HG03354 (cell line): ENCODE measurements around the gene ALDH1A2.

Source experiments
- ATAC-seq: cut with Tn5 transposase; IDR thresholded peaks from one replicate; pipeline ENCODE4 v1.9.1; 2021; ENCODE audit warnings: mild to moderate bottlenecking; ENCODE audit not compliant: unreplicated experiment, poor library complexity, severe bottlenecking

ALDH1A2 gene

DNA sequence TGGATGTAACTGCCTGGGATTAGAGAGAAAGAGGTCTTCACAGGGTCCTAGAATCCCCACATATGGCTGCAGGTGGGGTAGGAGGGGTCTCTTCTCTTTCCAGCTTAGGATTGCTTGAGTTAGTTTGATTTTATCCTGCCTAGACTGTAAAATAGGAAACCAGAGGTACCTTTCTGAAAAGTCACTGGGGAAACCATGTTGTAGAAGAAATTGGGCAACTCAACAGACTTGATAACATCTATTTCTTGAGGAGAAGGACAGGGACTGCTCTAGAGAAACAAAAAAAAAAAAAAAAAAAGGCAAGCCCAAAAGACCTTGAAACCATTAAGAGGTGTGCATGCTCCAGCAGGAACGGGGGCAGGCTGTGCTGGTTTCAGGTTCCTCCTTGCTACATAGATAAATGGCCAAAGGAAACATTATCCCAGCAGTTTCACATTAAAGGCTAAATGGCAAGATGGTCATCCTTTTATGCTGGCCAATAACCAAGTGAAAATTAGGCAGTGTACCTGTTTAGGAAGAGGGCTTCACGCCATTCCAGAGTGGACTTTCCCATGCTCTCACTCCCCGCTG, 116.1 kb downstream of the ALDH1A2 start:
- ATAC-seq = no peak

DNA sequence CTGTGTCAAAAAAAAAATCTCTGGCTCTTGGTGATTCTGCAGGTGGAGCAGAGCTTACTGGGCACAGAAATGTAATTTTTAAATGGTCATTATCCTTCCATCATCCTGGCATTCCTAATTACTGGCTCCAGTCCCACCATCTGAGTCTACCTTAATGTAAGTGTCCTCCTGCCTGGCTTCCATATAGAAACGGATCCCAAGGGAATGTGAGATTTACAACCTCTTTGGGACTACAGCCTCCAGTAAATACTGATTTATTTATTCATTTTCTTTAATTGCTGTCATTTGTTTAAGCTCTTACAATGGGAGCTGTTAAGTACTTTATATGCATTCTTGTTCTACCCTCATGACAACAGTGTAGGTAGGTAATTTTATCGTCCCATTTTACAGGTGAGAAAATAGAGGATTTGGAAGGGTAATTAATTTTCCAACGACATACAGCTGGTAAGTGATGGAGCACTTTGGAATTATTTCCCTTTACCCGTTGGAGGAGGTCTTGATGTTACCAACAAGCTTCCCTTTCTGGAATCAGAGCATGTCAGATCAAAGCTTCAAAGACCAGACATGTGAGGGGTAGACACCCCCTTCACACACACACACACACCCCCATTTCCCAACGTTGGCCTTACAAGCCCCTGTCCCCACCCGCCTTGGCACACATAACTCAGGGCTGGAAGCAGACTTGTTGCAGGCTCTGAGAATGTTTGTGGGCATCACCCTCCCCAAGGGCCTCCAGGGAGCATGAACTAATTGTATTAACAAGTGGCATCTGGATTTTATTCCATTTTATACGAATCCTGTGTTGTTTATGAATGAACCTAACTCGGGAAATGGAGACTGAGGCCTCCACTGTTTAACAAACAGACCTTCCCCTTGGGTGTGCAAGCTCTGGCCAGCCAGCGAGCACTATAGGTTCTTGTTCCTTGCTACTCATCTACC, 116.9 kb downstream of the ALDH1A2 start:
- ATAC-seq = no peak

DNA sequence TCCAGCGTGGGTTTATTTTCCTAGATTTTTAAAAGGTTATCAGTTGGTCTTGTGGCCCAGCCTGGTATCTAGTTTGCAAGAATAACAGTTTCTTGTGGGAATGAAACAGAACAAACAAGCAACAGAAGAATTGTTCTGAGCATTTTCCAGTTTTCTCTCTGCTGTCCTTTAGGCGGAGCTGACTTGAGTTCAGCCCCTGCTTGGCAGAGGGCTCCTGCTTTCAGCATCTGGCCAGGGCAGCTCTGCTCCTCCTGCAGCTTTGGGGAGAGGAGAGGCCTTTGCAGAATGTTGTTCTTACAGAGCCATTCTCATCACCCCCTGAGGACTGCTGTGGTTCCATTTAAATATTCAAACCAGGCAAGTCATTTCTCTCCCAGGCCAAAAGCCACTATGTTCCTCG, 117.7 kb downstream of the ALDH1A2 start:
- ATAC-seq = no peak

DNA sequence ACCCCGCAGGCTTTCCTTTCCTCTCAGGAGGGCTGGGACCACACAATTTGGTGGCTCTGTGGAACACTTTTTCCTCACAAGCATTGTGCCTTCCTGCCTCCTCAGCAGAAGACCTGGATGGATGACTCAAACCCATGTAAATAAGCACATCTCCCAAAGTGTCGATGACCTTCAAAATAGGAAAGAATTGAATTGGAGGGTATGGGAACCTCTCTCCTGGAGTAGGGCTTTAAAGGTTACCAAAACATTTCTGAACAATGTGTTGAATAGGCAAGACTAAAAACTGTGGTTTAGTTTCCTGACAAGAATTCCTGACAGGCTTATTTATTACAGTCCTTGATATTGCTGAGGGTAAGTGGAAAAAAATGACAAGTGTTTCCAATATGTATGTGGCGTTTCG, 118.2 kb downstream of the ALDH1A2 start:
- no peak for ATAC-seq

DNA sequence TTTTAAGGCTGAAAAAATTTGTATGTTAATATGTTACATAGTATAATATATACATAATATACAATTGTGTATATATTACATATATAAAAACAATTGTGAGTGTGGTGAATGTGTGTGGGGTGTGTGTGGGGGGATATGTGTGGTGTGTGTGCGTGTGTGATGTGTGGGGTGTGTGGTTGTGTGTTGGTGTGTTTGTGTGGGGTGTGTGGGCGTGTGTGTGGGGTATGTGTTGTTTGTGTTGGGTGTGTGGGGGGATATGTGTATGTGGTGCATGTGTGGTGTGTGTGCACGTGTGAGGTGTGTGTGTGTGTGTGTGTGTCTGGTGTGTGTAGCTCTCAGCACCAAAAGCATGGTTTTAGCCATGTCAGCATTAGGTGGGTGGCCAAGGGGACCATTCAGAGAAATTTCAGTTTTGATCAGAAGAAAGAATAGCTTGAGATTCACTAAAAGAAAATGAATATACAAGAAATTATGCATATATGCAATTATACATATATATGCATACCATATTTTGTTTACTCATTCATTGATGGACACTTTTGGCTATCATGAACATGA, 118.9 kb downstream of the ALDH1A2 start:
- no peak for ATAC-seq

DNA sequence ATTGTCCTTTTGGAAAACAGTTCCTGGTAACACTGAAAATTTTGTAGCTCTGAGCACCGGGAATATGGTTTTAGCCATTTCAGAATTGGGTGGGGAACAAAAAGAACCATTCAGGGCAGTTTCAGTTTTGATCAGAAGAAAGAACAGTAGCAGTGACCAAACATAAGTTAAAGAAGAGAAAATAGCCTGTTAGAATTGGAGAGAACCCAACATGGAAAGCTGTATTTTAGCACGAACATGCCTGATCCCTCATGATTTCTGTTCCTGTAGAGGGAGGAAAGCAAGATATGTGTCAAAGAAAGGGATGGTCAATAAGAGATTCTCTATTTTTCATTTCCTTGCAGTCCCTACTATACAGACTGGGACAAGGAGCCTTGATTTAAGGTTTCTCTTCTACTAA, 119.9 kb downstream of the ALDH1A2 start:
- no peak for ATAC-seq

DNA sequence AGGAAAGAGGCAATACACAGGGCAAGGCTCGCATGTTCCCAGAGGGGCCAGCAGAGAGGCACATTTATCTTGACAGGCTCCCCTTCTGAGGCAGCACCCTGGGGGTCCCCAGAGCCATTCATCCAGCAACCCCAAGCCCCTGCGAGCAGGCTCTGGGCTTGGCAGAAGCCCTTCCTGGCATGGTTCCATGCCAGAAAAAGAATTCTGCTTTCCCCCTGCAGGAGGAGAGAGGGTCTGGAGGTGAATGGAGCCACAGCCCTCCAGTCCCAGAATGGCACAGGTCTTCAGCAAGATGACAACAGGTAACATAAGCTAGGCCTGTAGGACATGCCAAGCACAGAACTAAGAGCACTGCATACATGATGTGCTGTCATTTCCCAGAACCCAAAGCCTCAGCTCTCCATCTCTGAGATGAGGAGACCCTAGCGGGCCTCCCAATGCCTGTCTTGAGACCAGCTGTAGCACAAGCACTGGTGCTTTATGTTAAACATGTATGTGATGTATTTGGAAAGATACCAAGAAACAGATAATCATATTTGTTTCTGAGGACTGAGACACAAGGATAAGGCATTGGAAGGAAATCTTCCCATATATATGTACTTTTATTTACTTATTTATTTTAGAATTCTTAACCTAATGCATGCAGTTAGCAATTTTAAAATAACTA, 121.6 kb downstream of the ALDH1A2 start:
- no peak for ATAC-seq

DNA sequence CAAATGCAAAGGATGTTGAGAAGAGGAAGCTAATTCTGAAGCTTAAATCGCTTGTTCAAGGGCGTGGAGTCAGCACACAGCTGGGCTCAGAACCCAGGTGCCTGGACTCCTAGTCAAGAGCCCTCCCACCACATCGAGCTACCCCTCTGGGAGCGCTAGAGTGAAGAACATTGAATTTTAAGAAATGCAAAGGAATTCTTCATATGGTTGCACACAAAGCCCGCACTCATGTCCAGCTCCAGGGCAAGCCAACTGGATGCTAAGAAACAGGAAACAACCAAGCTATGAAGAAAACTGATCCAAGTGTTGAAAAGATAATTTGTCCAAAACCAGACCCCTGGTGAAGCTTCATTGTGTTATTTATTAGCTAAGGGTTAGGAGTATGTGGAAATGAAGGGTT, 122.3 kb downstream of the ALDH1A2 start:
- ATAC-seq = no peak

DNA sequence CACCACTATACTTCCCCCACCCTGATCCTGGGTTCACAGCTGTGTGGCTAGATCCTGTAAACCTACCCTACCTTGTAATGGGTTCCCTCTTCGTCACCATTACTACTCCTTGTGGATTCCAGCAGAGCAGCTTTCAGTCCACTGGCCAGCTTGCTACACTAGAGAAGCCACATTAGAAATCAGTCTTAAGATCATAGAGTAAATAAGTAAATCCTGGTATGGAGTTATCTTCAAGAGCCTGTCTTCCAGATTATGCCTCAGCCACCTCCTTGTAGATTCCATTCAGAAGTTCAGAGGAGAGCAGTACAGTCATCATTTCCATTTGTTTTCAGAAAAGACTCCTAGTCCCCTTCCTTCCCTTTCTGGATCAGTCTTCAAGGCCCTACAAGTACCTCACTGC, 123.7 kb downstream of the ALDH1A2 start:
- no peak for ATAC-seq

DNA sequence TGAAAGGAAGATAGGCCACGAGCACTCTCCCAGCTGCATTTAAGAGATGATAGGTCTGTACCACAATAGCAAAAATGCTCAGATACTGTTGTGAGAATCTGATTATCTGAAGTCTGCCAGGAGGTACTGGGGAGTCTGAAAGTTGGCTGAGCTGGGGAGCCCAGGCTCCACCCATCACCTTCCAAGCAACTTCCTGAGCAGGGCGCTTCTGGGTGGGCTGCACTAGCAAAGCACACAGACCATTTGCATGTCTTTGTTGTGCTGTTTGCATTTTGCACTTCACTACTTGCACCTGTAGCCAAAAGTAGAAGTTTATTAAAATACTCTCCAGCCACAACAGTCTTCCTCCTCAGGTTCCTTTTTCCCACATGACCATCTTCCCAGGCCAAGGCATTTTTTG, 133.2 kb downstream of the ALDH1A2 start:
- no peak for ATAC-seq

DNA sequence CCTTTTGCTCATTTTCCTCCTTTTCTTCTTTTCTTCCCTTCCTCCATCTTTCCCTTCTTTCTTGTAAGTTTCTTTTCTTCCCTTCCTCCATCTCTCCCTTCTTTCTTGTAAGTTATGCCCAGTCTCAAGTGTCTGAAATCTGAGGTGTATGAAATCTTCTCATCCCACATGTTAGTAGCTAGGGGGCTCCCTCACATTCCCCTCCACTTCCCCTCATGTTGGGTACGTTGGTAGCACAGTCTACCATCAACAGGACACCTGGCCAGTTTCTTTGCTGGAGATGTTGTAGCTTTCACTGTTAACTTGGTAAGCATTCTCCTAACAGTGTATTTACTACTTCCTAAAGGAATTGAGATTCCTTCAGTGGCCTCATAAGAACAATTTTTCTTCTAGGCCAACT, 133.9 kb downstream of the ALDH1A2 start:
- no peak for ATAC-seq

DNA sequence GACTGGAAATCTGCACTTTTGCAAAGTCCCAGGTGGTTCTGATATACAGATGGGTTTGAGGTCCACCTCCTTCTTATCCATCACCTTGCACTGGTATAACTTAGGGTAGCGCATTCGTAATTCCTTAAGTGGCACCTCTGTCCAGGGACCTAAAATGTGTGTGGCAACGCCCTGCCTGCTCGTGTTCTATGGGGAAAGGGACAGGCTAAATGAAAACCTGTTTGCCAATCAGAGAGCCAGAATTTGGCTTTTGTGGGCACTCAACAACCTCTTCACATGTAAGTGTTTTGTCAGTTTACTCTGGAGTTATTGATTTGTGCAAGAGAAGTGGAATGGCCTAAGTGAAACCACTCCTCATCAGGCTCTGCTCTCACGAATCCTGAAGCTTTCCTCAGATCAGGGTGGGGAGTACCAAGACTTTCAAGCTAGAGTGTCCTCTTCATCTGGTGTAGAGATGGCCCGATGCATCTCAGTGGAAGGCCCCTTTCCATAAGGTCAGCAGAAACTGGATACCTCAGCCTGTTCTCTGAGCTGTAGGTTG, 138.3 kb downstream of the ALDH1A2 start:
- no peak for ATAC-seq

DNA sequence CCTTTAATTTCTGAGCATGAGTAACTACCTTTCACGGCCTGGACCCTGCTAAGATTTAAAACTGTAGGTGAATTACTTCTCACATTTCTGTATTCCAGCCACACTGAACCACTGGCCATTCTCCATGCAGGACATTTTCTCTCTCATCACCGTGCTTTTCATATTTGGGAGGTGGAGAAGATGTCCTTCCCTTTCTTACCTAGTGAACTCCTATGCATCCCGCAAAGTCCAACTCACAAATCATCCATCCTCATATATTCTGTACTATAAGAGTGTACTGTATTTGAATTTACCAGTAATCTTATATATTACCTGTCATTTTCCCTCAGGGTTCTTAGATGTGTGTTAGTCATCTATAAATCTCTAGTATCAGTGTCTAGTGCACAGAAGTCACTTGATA, 139.9 kb downstream of the ALDH1A2 start:
- no peak for ATAC-seq

DNA sequence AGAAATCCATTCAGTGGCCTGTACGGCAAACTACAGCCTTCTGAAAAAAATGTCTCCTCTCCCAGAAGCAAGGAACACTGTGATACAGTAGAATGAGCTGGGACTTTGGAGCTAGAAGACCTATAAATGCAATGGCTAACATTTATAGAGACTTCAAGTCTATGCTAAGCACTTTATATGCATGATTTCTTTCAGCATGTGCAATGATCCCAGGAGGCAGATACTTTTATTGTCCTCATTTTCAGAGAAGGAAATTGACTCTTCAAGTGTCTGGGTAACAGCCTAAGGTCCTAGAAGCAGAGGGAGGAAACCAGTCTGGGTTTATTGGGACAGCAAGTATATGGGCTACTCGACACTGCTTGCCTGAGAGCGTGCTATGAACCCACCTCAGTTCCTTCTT, 140.9 kb downstream of the ALDH1A2 start:
- no peak for ATAC-seq

DNA sequence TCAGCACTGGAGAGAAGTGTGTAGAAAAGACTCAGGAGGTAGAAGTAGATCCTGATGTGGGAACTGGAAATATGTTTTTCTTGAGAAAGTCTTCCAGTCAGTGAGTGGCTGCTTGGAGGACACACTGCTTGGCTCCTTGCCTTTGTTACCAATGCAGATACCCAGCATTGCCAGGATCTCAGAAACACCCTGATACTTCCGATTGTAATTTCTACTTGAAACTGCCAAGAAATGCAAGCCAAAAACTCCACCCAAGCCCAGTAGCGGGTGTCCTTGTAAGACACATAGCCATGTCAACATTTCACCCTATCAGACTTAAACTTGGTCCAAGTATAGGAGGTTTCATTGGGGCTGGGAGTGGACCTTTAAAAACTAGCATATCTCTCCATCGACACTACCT, 141.8 kb downstream of the ALDH1A2 start:
- ATAC-seq = no peak

DNA sequence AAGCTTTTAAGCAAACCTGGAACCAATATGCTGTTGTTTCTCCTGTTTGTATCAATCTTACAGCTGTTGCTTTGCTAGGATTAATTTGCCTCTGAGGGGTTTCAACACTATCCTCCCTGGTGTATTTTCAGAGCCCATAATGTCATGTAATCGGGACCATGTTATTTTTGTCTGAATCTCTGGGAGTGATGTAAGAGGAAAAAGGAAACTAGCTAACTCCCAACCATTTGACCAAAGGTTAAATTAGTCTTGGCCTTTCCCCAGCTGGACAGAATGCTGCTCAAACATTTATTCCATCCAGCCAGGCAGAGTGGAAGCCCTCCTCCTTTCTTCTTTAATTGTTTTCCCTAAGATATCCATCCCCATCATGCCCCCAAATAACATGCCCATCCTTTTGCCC, 142.2 kb downstream of the ALDH1A2 start:
- no peak for ATAC-seq

DNA sequence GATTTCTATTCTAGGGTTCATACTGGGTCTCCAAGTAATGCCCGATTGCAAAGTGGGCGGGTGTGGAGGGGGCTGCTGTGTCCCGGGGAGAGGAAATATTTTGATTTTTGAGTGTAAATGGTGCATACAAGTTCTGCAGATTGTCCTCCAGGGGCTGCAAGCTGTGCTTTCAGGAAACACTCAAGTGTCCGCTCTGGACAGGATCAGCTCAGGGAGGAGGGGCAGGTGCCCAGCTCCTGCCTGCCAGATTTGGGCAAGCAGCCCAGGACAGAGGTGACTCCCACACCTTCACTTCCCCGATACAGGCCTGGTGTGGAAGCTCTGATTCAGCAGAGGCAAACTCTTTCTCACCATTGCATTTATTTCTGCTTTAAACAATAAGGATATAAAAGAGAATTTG, 142.7 kb downstream of the ALDH1A2 start:
- ATAC-seq = no peak

DNA sequence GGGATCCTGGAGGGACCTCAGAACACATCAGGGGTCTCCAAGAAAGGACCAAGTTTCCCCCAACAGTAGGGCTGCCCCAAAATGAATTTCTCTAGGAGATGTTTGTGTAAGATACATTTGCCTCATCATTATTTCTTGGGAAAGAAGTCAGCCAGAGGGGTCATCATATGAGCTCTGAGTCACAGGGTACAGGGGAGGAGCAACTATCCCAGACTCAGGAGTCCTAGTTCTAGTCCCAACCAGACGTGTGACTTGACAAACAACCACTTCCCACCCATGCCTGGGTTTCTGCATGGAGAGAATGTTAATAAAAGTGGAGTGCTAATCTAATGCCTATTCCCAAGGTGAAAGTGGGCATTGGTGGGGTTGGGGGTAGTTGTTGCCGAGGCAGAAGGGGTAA, 144.1 kb downstream of the ALDH1A2 start:
- ATAC-seq = no peak

DNA sequence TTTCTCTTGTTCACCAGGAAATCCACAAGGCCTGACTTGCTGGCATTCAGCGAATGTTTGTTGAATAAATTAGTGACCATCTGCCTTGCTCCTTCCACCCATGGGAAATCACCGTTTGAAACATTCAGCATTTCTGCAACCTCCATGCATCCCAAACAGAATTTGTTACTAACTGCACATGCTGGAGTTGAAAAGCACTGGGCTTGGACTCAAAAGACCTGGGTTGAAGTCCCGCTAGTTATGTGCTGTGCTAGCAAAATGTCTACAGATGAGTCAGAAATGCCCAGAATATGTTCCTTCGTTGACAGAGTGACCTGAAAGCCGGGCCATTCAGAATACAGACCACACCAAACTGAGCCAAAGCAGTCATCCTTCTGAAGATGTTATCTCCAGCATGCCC, 144.6 kb downstream of the ALDH1A2 start:
- ATAC-seq = no peak

DNA sequence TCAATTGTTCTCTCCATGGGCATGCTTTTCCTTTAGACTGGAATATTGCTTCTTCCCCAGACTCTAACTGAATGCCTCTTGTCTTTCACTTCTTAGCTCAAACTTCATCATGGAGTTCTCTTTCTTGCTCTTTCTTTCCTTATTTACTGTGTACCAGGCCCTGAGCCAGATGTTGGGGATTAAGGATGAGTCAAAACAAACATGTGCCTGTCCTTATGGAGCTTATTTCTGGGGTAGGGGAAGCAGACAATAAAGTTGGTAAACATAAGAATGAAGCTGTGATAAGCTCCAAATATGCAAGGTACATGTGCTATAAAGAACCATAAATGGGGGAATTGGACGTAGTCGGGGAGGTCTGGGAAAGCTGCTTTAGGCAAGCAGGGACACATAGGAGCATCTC, 145.8 kb downstream of the ALDH1A2 start:
- no peak for ATAC-seq
